Effector memory CD4-positive, alpha-beta T cell (primary cell): ENCODE measurements around the gene CDH23.

Experiments used
- DNase-seq, 3 donors: peaks; one replicate each; pipeline ENCODE4 v3.0.0-alpha.2; 2020
- H3K27ac ChIP-seq: 2 replicates; pipeline ENCODE4 v1.7.0; 2013; ENCODE audit warnings: mild to moderate bottlenecking, low read length, moderate library complexity; ENCODE audit not compliant: insufficient read depth, poor library complexity, severe bottlenecking
- H3K27me3 ChIP-seq: replicated peaks from 2 replicates; pipeline ENCODE4 v1.7.0; 2013; ENCODE audit warnings: mild to moderate bottlenecking, low read length; ENCODE audit not compliant: insufficient read depth, control insufficient read depth, poor library complexity, severe bottlenecking
- H3K36me3 ChIP-seq: 2 replicates; pipeline ENCODE4 v1.7.0; 2013; ENCODE audit warnings: mild to moderate bottlenecking, low read length, moderate library complexity; ENCODE audit not compliant: control insufficient read depth, insufficient read depth
- H3K4me1 ChIP-seq: 2 replicates; pipeline ENCODE4 v1.7.0; 2013; ENCODE audit warnings: low read length, mild to moderate bottlenecking; ENCODE audit not compliant: control insufficient read depth, insufficient read depth, poor library complexity, severe bottlenecking
- H3K4me3 ChIP-seq: 2 replicates; pipeline ENCODE4 v1.7.0; 2013; ENCODE audit warnings: low read length, low read depth, mild to moderate bottlenecking; ENCODE audit not compliant: insufficient read depth, poor library complexity, severe bottlenecking
- H3K9me3 ChIP-seq: 2 replicates; pipeline ENCODE4 v1.7.0; 2013; ENCODE audit warnings: mild to moderate bottlenecking, low read length, moderate library complexity; ENCODE audit not compliant: control insufficient read depth

CDH23 gene

GRCh38 chr10:71575451-71575850 is 178.7 kb downstream of the CDH23 start:
- no peak for DNase-seq
- Histone ChIP-seq H3K4me1 (no peaks in the 10 kb centered on the region), H3K27ac (no peak overlapping the region), H3K27me3 (no peaks in the 10 kb centered on the region), H3K36me3 (no peaks in the 10 kb centered on the region), H3K4me3 (no peak overlapping the region), H3K9me3 (no peaks in the 10 kb centered on the region)

- no peaks in the 10 kb centered on the region for H3K27me3 ChIP-seq
- H3K4me3 ChIP-seq: no peak overlapping the region
- no peaks in the 10 kb centered on the region for H3K36me3 ChIP-seq
- no peak for DNase-seq
- H3K4me1 ChIP-seq: no peaks in the 10 kb centered on the region
- H3K9me3 ChIP-seq: no peaks in the 10 kb centered on the region
- no peak overlapping the region for H3K27ac ChIP-seq
Measured at GRCh38 chr10:71575934-71576801, 179.4 kb downstream of the CDH23 start.

GRCh38 chr10:71576842-71577241 is 180.1 kb downstream of the CDH23 start:
- no peaks in the 10 kb centered on the region for H3K27me3 ChIP-seq

DNA sequence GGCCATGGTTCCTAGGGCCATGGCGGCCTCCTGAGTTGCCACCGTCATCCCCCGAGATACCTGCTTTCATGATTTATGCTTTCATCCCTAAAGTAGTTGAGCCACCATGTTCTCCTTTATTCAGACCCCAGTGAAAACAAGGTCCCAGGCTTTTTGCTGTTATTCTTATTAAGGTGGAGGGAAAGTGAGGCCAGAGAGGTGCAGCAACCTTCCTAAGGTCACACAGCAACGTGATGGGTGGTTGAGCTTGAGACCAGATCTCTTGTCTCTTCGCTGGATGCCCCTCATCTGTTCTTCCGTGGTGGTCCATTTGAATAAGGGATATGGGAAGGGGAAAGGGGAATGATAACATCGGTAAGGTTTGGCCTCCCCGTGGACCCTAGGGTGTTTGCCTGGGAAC is 180.6 kb downstream of the CDH23 start:
- Histone ChIP-seq H3K27ac (no peak overlapping the region), H3K9me3 (no peaks in the 10 kb centered on the region), H3K4me3 (no peak overlapping the region), H3K27me3 (no peaks in the 10 kb centered on the region), H3K36me3 (no peaks in the 10 kb centered on the region), H3K4me1 (no peaks in the 10 kb centered on the region)
- DNase-seq: no peak

More at GRCh38 chr10:71576842-71577241, 180.1 kb downstream of the CDH23 start:
- Histone ChIP-seq H3K27ac (no peak overlapping the region), H3K9me3 (no peaks in the 10 kb centered on the region), H3K4me1 (no peaks in the 10 kb centered on the region), H3K36me3 (no peaks in the 10 kb centered on the region), H3K4me3 (no peak overlapping the region)
- DNase-seq: no peak

DNA sequence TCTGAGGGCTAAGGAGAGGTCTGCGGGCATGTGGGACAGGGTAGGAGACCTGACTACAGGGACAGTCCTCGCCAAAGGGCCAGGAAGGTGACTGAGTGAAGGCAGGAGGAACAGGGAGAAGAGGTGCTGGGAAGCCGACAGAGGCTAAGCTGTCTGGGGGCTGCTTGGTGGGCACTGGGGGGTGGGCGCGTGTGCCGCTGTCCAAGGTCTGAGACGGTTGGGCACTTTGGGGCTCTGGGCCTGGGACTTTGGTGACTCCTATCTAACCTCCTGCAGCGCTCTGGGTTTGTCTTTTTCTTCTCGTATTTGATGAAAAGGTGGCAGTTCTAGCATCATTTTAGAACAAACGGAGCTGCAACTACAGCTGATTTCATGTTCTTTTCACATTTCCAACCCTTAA is 181.3 kb downstream of the CDH23 start:
- DNase-seq: no peak
- H3K36me3 ChIP-seq: no peaks in the 10 kb centered on the region
- no peak overlapping the region for H3K27ac ChIP-seq
- H3K9me3 ChIP-seq: no peaks in the 10 kb centered on the region
- no peaks in the 10 kb centered on the region for H3K4me1 ChIP-seq
- H3K4me3 ChIP-seq: no peak overlapping the region
- no peaks in the 10 kb centered on the region for H3K27me3 ChIP-seq

- Histone ChIP-seq H3K4me1 (no peaks in the 10 kb centered on the region), H3K27me3 (no peaks in the 10 kb centered on the region), H3K27ac (no peak overlapping the region), H3K9me3 (no peaks in the 10 kb centered on the region), H3K4me3 (no peak overlapping the region), H3K36me3 (no peaks in the 10 kb centered on the region)
- no peak for DNase-seq
Measured at GRCh38 chr10:71579668-71580067, 182.9 kb downstream of the CDH23 start.

DNA sequence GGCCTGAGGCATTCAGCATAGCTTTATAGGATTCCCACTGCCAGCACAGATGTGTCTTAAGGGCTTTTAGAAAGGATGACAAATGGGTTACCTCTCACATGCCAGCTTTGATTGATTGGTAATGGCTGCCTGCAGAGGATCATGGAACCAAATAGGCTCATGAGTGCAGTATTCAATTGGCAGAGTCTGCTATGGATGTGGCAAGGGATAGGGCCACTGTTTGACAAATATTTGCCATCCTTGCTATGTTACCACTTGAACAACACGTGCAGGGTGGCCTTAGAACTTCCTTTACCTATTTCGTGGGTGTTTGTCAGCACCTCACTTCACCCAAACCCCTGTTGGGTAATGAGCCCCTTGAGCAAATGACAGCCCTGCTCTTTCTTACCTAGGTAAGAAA is 183.7 kb downstream of the CDH23 start:
- Histone ChIP-seq H3K36me3 (no peaks in the 10 kb centered on the region), H3K27ac (no peak overlapping the region), H3K4me1 (no peaks in the 10 kb centered on the region), H3K27me3 (no peaks in the 10 kb centered on the region), H3K4me3 (no peak overlapping the region), H3K9me3 (no peaks in the 10 kb centered on the region)
- DNase-seq: no peak

DNA sequence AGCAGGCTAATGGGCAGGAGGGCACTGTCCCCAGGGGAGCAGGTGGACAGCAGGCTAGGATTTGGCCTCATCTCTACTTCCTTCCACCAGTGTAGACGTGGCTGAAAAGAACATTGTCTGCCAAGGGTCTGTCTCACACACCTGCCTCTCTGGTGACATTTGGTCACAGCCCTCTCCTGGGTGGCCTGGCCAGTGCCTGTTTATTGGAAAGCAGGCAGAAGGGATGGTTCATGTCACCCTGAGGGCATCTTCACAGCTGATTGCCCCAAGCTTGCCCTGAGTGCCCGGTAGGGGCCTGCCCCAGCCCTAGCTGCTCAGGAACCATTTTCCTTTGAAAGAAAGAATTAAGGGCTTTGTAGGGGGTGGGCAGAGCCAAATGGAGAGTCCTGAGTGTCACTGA is 184.2 kb downstream of the CDH23 start:
- no peaks in the 10 kb centered on the region for H3K27me3 ChIP-seq

GRCh38 chr10:71581376-71581775 is 184.7 kb downstream of the CDH23 start:
- Histone ChIP-seq H3K27ac (no peak overlapping the region), H3K27me3 (no peaks in the 10 kb centered on the region), H3K4me1 (no peaks in the 10 kb centered on the region)

More for the DNA sequence above, 184.2 kb downstream of the CDH23 start:
- H3K4me1 ChIP-seq: no peaks in the 10 kb centered on the region
- no peak for DNase-seq
- H3K27ac ChIP-seq: no peak overlapping the region
- no peaks in the 10 kb centered on the region for H3K36me3 ChIP-seq
- H3K4me3 ChIP-seq: no peak overlapping the region
- H3K9me3 ChIP-seq: no peaks in the 10 kb centered on the region

GRCh38 chr10:71582019-71582418 is 185.3 kb downstream of the CDH23 start:
- Histone ChIP-seq H3K36me3 (no peaks in the 10 kb centered on the region), H3K4me3 (no peak overlapping the region), H3K27me3 (no peaks in the 10 kb centered on the region), H3K9me3 (no peaks in the 10 kb centered on the region), H3K27ac (no peak overlapping the region), H3K4me1 (no peaks in the 10 kb centered on the region)
- no peak for DNase-seq

More at GRCh38 chr10:71581376-71581775, 184.7 kb downstream of the CDH23 start:
- no peaks in the 10 kb centered on the region for H3K36me3 ChIP-seq
- no peaks in the 10 kb centered on the region for H3K9me3 ChIP-seq
- H3K4me3 ChIP-seq: no peak overlapping the region
- no peak for DNase-seq
